MM.1S (cell line): ENCODE results near the gene ZEB2.

ENCODE experiments used
- DNase-seq: peaks from one replicate; pipeline ENCODE4 v3.0.0-alpha.2; 2015
- H2AFZ ChIP-seq: fragments of 300-600 bp; sonication (generic); 2 replicates; pipeline ENCODE4 v1.6.0; 2016; ENCODE audit warnings: antibody characterized with exemption, low read length
- H3F3A ChIP-seq: fragments of 300-600 bp; sonication (generic); 2 replicates; pipeline ENCODE4 v1.6.1; 2016; ENCODE audit warnings: mild to moderate bottlenecking, antibody characterized with exemption, low read length, moderate library complexity, mixed read lengths; ENCODE audit not compliant: insufficient read depth
- H3K27ac ChIP-seq: fragments of 300-600 bp; sonication (generic); 2 replicates; pipeline ENCODE4 v1.5.1; 2016; ENCODE audit warnings: mild to moderate bottlenecking, low read length
- H3K27me3 ChIP-seq: fragments of 300-600 bp; sonication (generic); replicated peaks from 2 replicates; pipeline ENCODE4 v1.6.0; 2016; ENCODE audit warnings: low read length; ENCODE audit not compliant: insufficient read depth
- H3K36me3 ChIP-seq: fragments of 300-600 bp; sonication (generic); replicated peaks from 2 replicates; pipeline ENCODE4 v1.6.1; 2016; ENCODE audit warnings: mild to moderate bottlenecking, low read length, mixed read lengths; ENCODE audit not compliant: insufficient read depth
- H3K4me1 ChIP-seq: fragments of 300-600 bp; sonication (generic); 2 replicates; pipeline ENCODE4 v1.6.1; 2016; ENCODE audit warnings: low read length, mixed read lengths
- H3K4me2 ChIP-seq: fragments of 300-600 bp; sonication (generic); 2 replicates; pipeline ENCODE4 v1.6.0; 2016; ENCODE audit warnings: low read depth, low read length
- H3K4me3 ChIP-seq: fragments of 300-600 bp; sonication (generic); 2 replicates; pipeline ENCODE4 v1.5.1; 2016; ENCODE audit warnings: low read length, mixed read lengths
- H3K79me2 ChIP-seq: fragments of 300-600 bp; sonication (generic); 2 replicates; pipeline ENCODE4 v1.6.1; 2016; ENCODE audit warnings: mixed run types, low read length, mixed read lengths
- H3K9ac ChIP-seq: fragments of 300-600 bp; sonication (generic); 2 replicates; pipeline ENCODE4 v1.6.1; 2016; ENCODE audit warnings: low read length, mixed read lengths
- H3K9me2 ChIP-seq: fragments of 300-600 bp; sonication (generic); replicated peaks from 2 replicates; pipeline ENCODE4 v1.6.1; 2016; ENCODE audit warnings: mild to moderate bottlenecking, low read length, mixed read lengths; ENCODE audit not compliant: insufficient read depth
- H3K9me3 ChIP-seq: fragments of 300-600 bp; sonication (generic); replicated peaks from 2 replicates; pipeline ENCODE4 v1.6.1; 2016; ENCODE audit warnings: mild to moderate bottlenecking, low read length, mixed read lengths; ENCODE audit not compliant: insufficient read depth
- H4K20me1 ChIP-seq: fragments of 300-600 bp; sonication (generic); 2 replicates; pipeline ENCODE4 v1.6.1; 2016; ENCODE audit warnings: mild to moderate bottlenecking, low read length, moderate library complexity, mixed read lengths; ENCODE audit not compliant: insufficient read depth
- CTCF ChIP-seq: fragments of 300-600 bp; sonication (generic); IDR thresholded peaks from 2 replicates; pipeline ENCODE4 v1.5.1; 2016; ENCODE audit warnings: antibody characterized with exemption, low read length, mixed read lengths
- EZH2 ChIP-seq: fragments of 300-600 bp; sonication (generic); optimal IDR thresholded peaks from 2 replicates; pipeline ENCODE3; 2017; ENCODE audit warnings: low read depth, mild to moderate bottlenecking, antibody characterized with exemption, low read length, mixed read lengths
- EZH2phosphoT487 ChIP-seq: fragments of 300-600 bp; sonication (generic); IDR thresholded peaks from 2 replicates; pipeline ENCODE4 v1.6.1; 2018; ENCODE audit warnings: antibody characterized with exemption, low read length

Gene ZEB2

GRCh38 chr2:144454466-144455287 lies 65.2 kb downstream of the ZEB2 start:
- Histone ChIP-seq H3K79me2 (no peaks in the 10 kb centered on the region), H3K4me1 (no peaks in the 10 kb centered on the region)
- no peak for TF ChIP-seq EZH2
- no peak for TF ChIP-seq EZH2phosphoT487
- TF ChIP-seq CTCF, result no peak

GRCh38 chr2:144453486-144454158 lies 66.3 kb downstream of the ZEB2 start:
- H3K36me3 ChIP-seq, result no peaks in the 10 kb centered on the region
- no peak overlapping the region for H2AFZ ChIP-seq
- no peaks in the 10 kb centered on the region for H3K79me2 ChIP-seq
- H3K4me1 ChIP-seq, result no peaks in the 10 kb centered on the region
- H3K9ac ChIP-seq, result no peak overlapping the region
- no peak overlapping the region for H3K27ac ChIP-seq
- no peaks in the 10 kb centered on the region for H3F3A ChIP-seq
- no peaks in the 10 kb centered on the region for H4K20me1 ChIP-seq
- no peaks in the 10 kb centered on the region for H3K27me3 ChIP-seq
- no peak for DNase-seq
- TF ChIP-seq EZH2phosphoT487 (no peak), CTCF (no peak), EZH2 (no peak)
- H3K9me3 ChIP-seq, result no peaks in the 10 kb centered on the region
- H3K4me2 ChIP-seq, result no peak overlapping the region
- no peak overlapping the region for H3K4me3 ChIP-seq
- no peaks in the 10 kb centered on the region for H3K9me2 ChIP-seq

More at GRCh38 chr2:144454466-144455287, 65.2 kb downstream of the ZEB2 start:
- Histone ChIP-seq H2AFZ (no peak overlapping the region), H4K20me1 (no peaks in the 10 kb centered on the region), H3K9ac (no peak overlapping the region), H3K36me3 (no peaks in the 10 kb centered on the region), H3K27me3 (no peaks in the 10 kb centered on the region), H3K9me3 (no peaks in the 10 kb centered on the region), H3K4me3 (no peak overlapping the region), H3K27ac (no peak overlapping the region), H3F3A (no peaks in the 10 kb centered on the region), H3K9me2 (no peaks in the 10 kb centered on the region), H3K4me2 (no peak overlapping the region)
- DNase-seq, result no peak

GRCh38 chr2:144452989-144453336 lies 67.0 kb downstream of the ZEB2 start:
- Histone ChIP-seq H3K27ac (no peak overlapping the region), H3K9me3 (no peaks in the 10 kb centered on the region), H4K20me1 (no peaks in the 10 kb centered on the region), H3K79me2 (no peaks in the 10 kb centered on the region), H3K4me3 (no peak overlapping the region), H3K36me3 (no peaks in the 10 kb centered on the region), H3K4me2 (no peak overlapping the region), H3K9me2 (no peaks in the 10 kb centered on the region), H3K9ac (no peak overlapping the region), H3F3A (no peaks in the 10 kb centered on the region), H3K27me3 (no peaks in the 10 kb centered on the region), H3K4me1 (no peaks in the 10 kb centered on the region), H2AFZ (no peak overlapping the region)
- TF ChIP-seq EZH2phosphoT487 (no peak), CTCF (no peak), EZH2 (no peak)
- no peak for DNase-seq
